COLO668 (cell line): Measurements from ENCODE around the gene CHAC1.
"Not testable (repeated sequence)": the region's sequence is repeated elsewhere in the genome, so short reads cannot be mapped to it uniquely, and the experiment has no call there.

Source experiments
- DNase-seq: peaks from one replicate; lab custom pipeline; 2025; ENCODE audit not compliant: unreplicated experiment; lab: John Stamatoyannopoulos, UW

CHAC1 gene

GRCh38 chr15:40936709-40937666 is 16.3 kb upstream of the CHAC1 start:
- DNase-seq = peak; percentile 49

- peak; percentile 54 for DNase-seq
These were observed 15.3 kb upstream of the CHAC1 start for GRCh38 chr15:40937762-40938535.

DNA sequence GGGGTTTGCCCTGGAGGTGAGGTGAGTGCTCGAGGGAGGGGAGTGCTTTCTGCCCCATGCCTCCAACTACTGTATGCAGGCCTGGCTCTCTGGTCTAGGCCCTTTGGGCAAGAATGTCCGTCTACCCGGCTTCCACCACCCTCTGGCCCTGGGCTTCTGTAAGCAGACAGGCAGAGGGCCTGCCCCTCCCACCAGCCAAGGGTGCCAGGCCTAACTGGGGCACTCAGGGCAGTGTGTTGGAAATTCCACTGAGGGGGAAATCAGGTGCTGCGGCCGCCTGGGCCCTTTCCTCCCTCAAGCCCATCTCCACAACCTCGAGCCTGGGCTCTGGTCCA is 14.8 kb upstream of the CHAC1 start:
- DNase-seq = no peak

GRCh38 chr15:40940296-40940801 is 12.9 kb upstream of the CHAC1 start:
- peak; percentile 38 for DNase-seq

DNA sequence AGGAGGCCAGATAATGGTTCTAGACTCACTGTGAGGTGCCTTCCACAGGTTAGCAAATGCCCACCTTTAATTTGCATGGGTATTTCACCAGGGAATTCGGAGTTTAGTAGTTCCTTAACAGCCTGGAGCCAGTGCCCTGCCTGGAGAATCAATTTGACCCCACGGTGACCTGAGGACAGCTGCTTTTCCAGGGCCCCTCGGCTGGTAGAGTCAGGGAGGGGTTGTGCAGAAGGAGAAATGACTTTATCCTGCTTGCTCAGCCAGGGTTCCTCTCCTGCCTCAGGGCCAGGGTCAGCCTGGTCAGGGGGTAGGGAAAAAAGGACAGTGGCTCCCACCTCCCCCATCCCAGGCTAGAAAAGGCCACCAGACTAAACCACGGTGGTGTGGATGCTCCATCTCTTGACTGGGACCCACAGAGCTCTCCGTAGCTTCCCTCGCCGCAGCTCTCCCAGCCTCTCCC is 12.2 kb upstream of the CHAC1 start:
- DNase-seq = no peak

- peak; percentile 97 for DNase-seq
These were observed 11.5 kb upstream of the CHAC1 start for GRCh38 chr15:40941528-40942336.

DNA sequence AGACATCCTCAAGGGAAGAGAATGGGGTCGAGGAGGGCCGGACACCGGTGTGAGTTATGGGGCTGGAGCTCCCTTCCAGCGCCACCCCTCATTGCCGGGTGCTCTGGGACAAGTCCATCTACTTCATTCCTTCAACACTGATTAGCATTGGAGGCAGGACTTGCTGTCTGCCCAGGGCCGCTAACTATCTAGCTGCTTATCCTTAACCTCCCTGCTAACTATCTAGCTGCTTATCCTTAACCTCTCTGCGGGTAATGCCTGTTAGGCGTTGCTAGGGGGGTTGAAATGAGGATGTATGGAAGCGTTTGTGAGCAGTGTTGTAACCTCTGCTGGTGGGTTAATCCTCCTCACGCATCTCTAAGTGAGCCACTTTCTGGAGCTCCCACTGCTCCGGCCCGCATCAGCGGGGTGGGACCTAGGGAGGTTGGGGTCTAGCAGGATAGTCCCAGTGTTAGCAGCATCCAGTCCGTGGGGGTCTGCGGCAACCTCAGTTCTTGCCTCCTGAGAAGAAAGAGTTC is 10.9 kb upstream of the CHAC1 start:
- DNase-seq = no peak

DNA sequence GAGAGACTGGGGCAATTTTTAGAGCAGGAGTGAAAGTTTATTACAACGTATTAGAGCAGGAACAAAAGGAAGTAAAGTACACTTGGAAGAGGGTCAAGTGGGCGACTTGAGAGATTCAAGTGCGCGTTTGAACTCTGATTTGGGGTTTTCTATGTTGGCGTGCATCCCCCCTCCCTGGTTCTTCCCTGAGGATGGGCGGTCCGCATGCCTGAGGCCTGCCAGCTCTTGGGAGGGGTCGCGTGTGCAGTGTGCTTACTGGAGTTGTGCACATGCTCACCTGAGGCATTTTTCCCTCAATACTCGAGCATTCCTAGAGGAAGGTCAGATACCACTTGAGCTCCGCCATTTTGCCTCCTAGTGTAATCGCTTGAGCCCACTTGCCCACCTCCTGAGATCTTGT is 10.4 kb upstream of the CHAC1 start:
- DNase-seq = no peak

GRCh38 chr15:40943764-40944365 is 9.4 kb upstream of the CHAC1 start:
- DNase-seq = no peak

DNA sequence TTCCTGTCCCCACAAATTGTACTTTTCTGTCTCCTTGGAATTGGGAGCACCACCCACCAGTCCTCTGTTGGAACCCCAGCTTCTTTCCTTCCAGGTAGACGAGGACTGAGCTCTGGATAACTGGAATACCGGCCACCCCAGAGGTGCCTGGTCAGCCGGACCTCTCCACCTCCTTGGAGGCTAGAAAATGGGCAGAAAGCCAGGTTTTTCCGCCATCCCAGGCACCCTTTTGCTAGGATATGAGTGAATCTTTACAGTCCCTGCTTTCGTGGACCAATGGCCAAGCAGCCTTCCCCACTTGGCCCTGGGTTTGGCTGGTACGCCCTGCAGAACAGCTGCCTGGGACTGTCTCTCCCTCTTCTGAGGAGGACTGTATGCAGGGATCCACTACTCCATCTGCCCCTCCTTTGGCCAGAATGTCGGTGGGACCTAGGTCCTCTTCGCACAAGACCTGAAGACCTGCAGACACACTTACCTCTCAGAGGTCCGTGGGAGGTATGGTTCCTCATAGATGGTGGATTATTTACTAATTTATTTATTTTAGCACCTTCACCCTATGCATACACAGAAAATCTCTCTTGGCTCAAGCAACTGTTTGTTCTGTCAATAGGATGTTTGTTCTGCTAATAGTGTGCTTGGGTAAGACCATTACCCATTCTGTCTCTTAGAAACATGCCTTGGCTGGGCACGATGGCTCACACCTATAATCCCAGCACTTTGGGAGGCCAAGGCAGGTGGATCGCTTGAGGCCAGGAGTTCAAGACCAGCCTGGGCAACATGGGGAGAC is 8.6 kb upstream of the CHAC1 start:
- DNase-seq = no peak

- DNase-seq = no peak
These were observed 4.4 kb upstream of the CHAC1 start for GRCh38 chr15:40948706-40949473.

DNA sequence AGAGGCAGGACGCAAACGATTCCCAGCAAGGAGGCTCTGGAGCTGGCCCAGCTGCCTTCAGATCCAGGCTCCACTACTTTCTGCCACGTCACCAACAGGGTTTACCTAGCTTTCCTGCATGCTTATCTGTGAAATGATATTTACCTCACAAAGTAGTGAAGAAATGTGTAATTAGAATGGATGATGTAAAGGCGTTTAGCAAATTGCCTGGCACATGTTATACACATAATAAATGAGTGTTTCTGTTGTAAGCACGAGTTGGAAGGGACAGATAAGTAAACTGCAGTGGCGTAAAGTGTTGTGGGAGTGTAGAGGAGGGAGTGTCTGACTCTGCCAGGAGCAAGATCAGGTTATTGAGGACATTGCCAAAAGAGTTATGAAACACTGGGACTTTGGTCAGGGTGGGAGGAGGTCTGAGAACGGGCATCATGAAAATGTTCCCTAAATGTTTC is 3.5 kb upstream of the CHAC1 start:
- no peak for DNase-seq

DNA sequence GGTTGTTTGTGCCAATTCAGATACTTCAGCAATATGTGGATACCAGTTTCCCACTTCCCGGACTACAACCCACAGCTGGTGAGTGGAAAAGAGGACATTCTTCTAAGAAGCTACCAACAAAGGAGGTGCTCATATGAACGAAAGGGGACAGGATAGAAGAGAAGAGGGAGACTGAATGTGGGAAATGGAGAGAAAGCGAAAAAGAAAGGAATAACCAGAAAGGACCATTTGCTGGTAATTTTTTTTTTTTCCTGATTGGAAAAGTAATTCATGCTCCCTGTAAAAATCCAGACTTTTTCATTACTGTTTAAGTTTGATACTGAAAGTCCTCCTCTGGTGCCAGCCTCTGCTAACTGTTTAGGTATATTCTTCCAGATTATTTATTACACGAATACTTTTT is 1.5 kb upstream of the CHAC1 start:
- no peak for DNase-seq

- no peak for DNase-seq
These were observed 870 bp upstream of the CHAC1 start for GRCh38 chr15:40952301-40952900.

DNA sequence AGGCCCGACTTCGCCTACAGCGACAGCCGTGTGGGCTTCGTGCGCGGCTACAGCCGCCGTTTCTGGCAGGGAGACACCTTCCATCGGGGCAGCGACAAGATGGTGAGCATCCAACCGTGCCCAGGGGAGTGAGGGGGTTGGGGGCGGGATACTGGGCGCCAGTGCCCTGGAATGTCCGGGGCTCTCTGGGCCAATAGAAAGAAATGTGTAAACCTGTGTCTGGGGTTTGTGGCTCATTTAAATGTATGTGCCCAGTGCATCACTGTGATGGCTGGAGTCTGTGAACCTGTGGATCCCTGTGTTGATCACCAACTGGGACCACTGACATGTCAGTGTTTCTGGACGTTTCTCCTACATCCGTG is 423 bp downstream of the CHAC1 start:
- no peak for DNase-seq

DNA sequence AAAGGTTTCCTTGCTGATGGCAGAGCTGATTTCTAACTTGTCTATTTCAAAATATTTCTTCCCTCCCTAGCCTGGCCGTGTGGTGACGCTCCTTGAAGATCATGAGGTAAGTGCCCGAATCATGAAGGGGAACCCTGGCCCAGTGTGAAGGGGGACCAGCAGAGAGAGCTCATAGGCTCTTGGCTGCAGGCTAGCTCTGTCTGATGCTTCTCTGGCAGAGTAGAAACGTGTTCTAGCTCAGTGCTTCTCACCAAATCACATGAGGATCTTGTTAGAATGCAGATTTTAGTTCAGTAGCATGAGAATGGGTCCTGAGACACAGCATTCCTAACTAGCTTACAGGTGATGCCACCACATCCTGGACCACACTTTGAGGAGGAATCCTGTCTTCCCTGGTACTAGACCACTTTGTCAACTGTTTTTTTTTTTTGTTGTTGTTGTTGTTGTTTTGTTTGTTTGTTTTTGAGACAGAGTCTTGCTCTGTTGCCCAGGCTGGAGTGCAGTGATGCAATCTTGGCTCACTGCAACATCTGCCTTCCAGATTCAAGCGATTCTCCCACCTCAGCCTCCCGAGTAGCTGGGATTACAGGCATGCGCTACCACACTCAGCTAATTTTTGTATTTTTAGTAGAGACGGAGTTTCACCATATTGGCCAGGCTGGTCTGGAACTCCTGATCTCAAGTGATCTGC is 1.0 kb downstream of the CHAC1 start:
- DNase-seq = not testable (repeated sequence)

DNA sequence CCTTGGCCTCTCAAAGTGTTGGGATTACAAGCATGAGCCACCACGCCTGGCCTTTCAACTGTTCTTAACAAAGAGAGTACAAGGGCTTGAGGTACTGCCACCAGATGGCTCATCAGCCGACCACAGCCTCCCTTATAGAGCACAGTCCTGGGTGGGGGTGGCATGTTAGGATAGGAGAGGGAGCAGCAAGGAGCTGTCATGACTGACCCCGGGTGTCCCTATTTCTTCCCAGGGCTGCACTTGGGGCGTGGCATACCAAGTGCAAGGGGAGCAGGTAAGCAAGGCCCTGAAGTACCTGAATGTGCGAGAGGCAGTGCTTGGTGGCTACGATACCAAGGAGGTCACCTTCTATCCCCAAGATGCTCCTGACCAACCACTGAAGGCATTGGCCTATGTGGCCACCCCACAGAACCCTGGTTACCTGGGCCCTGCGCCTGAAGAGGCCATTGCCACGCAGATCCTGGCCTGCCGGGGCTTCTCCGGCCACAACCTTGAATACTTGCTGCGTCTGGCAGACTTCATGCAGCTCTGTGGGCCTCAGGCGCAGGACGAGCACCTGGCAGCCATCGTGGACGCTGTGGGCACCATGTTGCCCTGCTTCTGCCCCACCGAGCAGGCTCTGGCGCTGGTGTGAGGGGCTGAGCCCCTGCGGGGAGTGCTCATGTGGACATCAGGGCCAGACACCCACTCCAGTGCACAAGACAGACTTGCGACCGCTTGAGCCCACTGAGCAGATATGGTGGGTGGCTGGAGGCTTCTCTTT is 2.1 kb downstream of the CHAC1 start:
- no peak for DNase-seq
